ENCODE data around the gene TRIM17. TPM values are rescaled to one million over a fixed set of nuclear protein-coding genes. Genes with fewer than 3 reads are reported as not detected.

Gene TRIM17
- total RNA-seq, 1 donor from 2014 or later: 1.2 TPM

GRCh38 chr1:228411548-228412430 lies 4.9 kb downstream of the TRIM17 start:
- Histone ChIP-seq H3K9me3 (no peaks in the 10 kb centered on the region), H3K36me3 (no peaks in the 10 kb centered on the region), H3K27ac (no peak overlapping the region), H3K4me3 (no peak overlapping the region), H3K4me1 (peaks cover 46% of the 10 kb centered on the region), H3K27me3 (no peaks in the 10 kb centered on the region)
- no peak for TF ChIP-seq POLR2AphosphoS5 (IDR thresholded peaks at IDR 0.05; ENCODE audit: insufficient read depth in 1 of 2, low read depth in 1 of 2)
- no peak for TF ChIP-seq POLR2A (IDR thresholded peaks at IDR 0.05)
- TF ChIP-seq, protein P1, sequence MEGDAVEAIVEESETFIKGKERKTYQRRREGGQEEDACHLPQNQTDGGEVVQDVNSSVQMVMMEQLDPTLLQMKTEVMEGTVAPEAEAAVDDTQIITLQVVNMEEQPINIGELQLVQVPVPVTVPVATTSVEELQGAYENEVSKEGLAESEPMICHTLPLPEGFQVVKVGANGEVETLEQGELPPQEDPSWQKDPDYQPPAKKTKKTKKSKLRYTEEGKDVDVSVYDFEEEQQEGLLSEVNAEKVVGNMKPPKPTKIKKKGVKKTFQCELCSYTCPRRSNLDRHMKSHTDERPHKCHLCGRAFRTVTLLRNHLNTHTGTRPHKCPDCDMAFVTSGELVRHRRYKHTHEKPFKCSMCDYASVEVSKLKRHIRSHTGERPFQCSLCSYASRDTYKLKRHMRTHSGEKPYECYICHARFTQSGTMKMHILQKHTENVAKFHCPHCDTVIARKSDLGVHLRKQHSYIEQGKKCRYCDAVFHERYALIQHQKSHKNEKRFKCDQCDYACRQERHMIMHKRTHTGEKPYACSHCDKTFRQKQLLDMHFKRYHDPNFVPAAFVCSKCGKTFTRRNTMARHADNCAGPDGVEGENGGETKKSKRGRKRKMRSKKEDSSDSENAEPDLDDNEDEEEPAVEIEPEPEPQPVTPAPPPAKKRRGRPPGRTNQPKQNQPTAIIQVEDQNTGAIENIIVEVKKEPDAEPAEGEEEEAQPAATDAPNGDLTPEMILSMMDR (IDR thresholded peaks at IDR 0.05): no peak
- intact Hi-C loops (cut with DNase I): no loop called here
- no peak for DNase-seq (ENCODE audit: extremely low spot score in 2 of 2)

DNA sequence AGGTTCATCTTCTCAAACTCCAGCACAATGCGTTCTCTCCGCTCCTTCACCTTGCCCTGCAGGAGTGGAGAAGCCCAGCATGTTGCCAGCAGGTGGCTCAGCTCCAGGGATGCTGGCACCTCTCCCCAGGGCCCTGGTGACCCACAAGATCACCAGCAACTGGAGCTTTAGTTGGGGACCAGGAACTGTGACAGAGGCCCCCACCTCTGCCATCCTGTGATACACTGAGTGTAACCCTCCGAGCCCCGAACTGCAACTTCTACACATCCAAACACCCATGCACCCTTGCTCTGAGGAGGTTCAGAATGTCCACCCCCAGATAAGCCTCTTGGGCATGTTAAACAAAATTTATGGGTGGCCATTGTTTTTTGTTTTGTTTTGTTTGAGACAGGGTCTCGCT lies 5.5 kb downstream of the TRIM17 start:
- H3K27ac ChIP-seq: no peak overlapping the region
- intact Hi-C loops (cut with DNase I): no loop called here

DNA sequence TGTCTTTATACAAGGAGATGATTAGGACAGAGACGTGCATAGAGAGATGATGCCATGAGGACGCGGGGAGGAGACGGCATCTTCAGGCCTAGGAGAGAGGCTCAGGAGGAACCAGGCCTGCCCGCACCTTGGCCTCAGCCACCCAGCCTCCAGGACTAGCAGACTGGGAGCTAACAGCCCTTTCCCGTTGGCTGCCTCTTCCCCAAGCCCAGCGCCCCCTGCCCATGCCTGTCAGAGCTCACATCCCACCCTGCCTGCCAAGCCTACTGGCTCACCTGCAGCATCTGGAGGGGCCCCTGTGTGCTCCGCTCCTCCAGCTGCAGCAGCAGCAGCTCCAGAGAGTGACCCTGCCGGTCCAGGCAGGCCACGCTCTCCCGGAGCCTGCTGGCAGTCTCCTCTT lies 6.0 kb downstream of the TRIM17 start:
- Histone ChIP-seq H3K4me3 (no peak overlapping the region), H3K9me3 (no peaks in the 10 kb centered on the region), H3K4me1 (peaks cover 38% of the 10 kb centered on the region), H3K27ac (peak overlapping the region; percentile 8), H3K27me3 (no peaks in the 10 kb centered on the region), H3K36me3 (no peaks in the 10 kb centered on the region)
- TF ChIP-seq, protein P1 (IDR thresholded peaks at IDR 0.05): no peak
- TF ChIP-seq POLR2AphosphoS5 (IDR thresholded peaks at IDR 0.05; ENCODE audit: insufficient read depth in 1 of 2, low read depth in 1 of 2): no peak
- TF ChIP-seq POLR2A (IDR thresholded peaks at IDR 0.05): no peak
- intact Hi-C loops (cut with DNase I): no loop called here
- DNase-seq (ENCODE audit: extremely low spot score in 2 of 2): no peak

More for the DNA sequence above, 5.5 kb downstream of the TRIM17 start:
- Histone ChIP-seq H3K4me1 (peaks cover 39% of the 10 kb centered on the region), H3K4me3 (no peak overlapping the region), H3K9me3 (no peaks in the 10 kb centered on the region), H3K27me3 (no peaks in the 10 kb centered on the region), H3K36me3 (no peaks in the 10 kb centered on the region)
- DNase-seq (ENCODE audit: extremely low spot score in 2 of 2): no peak
- TF ChIP-seq, protein P1 (IDR thresholded peaks at IDR 0.05): no peak
- TF ChIP-seq POLR2A (IDR thresholded peaks at IDR 0.05) (no peak), POLR2AphosphoS5 (IDR thresholded peaks at IDR 0.05; ENCODE audit: insufficient read depth in 1 of 2, low read depth in 1 of 2) (no peak)

DNA sequence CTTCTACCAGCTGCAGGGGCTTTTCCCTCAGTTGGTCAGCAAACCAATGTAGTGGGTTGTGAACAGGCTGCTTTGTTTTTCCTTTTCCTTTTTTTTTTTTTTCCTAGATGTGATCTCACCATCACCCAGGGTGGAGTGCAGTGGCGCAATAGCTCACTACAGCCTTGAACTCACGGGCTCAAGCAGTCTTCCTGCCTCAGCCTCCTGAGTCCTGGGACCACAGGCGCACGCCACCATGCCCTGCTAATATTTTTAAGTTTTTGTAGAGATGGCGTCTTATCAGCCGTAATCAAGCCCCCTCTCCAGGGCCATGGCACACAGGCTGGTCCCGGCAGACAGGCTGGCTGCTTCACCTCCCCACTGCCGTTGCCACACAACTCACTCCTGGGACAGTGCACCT lies 6.6 kb downstream of the TRIM17 start:
- H3K4me1 ChIP-seq: peaks cover 38% of the 10 kb centered on the region
- H3K36me3 ChIP-seq: no peaks in the 10 kb centered on the region
- no peak overlapping the region for H3K4me3 ChIP-seq
- intact Hi-C loops (cut with DNase I): no loop called here
- TF ChIP-seq POLR2AphosphoS5 (IDR thresholded peaks at IDR 0.05; ENCODE audit: insufficient read depth in 1 of 2, low read depth in 1 of 2) (peak in 1 of 2 donors; percentile 16), POLR2A (IDR thresholded peaks at IDR 0.05) (no peak)
- TF ChIP-seq, protein P1 (IDR thresholded peaks at IDR 0.05): no peak
- peak overlapping the region; percentile 61 for H3K27ac ChIP-seq
- no peaks in the 10 kb centered on the region for H3K27me3 ChIP-seq
- DNase-seq (ENCODE audit: extremely low spot score in 2 of 2): no peak
- H3K9me3 ChIP-seq: no peaks in the 10 kb centered on the region

All from vagina (tissue), 2 donors.